H1 (cell line): Measurements from ENCODE around the gene LOC128125822.

Experiments
- CTCF ChIA-PET: fragments of 300-600 bp; sonication (Branson Sonifier 250); formaldehyde crosslinking; loops from one replicate; lab custom pipeline; 2021; ENCODE audit not compliant: partially characterized antibody; lab: Charles Lee
- POLR2A ChIA-PET: fragments of 300-600 bp; sonication (Branson Sonifier 250); formaldehyde crosslinking; loops from one replicate; lab custom pipeline; 2021; ENCODE audit warnings: inconsistent platforms; ENCODE audit not compliant: partially characterized antibody; lab: Charles Lee
- DNase-seq, 2 experiments: peaks; one replicate each; pipeline versions ENCODE4 v3.0.0 to v3.0.0-alpha.2; 2010 to 2022; ENCODE audit warnings: low spot score in 2 of 2, low read depth in 1 of 2, mixed read lengths in 1 of 2
- FAIRE-seq: peaks from 2 replicates; lab custom pipeline; 2011; peaks lifted over from hg19 to GRCh38; lab: Jason Lieb, UNC
- H2AFZ ChIP-seq: 2 replicates; pipeline ENCODE4 v1.8.1; 2012; ENCODE audit warnings: low read length, inconsistent platforms
- H2AK5ac ChIP-seq: 2 replicates; pipeline ENCODE4 v1.6.1; 2013; ENCODE audit warnings: low read depth, low read length
- H2BK120ac ChIP-seq: replicated peaks from 2 replicates; pipeline ENCODE3; 2013; ENCODE audit warnings: low read depth, low read length, inconsistent platforms
- H2BK12ac ChIP-seq: 2 replicates; pipeline ENCODE4 v1.6.1; 2013; ENCODE audit warnings: low read depth, low read length
- H2BK15ac ChIP-seq: 2 replicates; pipeline ENCODE4 v1.6.1; 2013; ENCODE audit warnings: low read length
- H2BK20ac ChIP-seq: 2 replicates; pipeline ENCODE4 v1.6.1; 2013; ENCODE audit warnings: low read length
- H2BK5ac ChIP-seq: 2 replicates; pipeline ENCODE4 v1.6.1; 2013; ENCODE audit warnings: low read depth, low read length
- H3K14ac ChIP-seq: 2 replicates; pipeline ENCODE4 v1.6.1; 2013; ENCODE audit warnings: inconsistent platforms; ENCODE audit not compliant: insufficient read length
- H3K18ac ChIP-seq: 2 replicates; pipeline ENCODE4 v1.6.1; 2013; ENCODE audit warnings: low read length; ENCODE audit errors: extremely low read depth
- H3K23ac ChIP-seq: 2 replicates; pipeline ENCODE4 v1.6.1; 2013; ENCODE audit warnings: inconsistent platforms; ENCODE audit not compliant: insufficient read length
- H3K23me2 ChIP-seq: 2 replicates; pipeline ENCODE4 v1.6.1; 2013; ENCODE audit warnings: low read depth, low read length
- H3K27ac ChIP-seq: 2 replicates; pipeline ENCODE4 v1.6.1; 2011; ENCODE audit warnings: low read depth, low read length, inconsistent platforms
- H3K27me3 ChIP-seq, 4 experiments: replicated peaks in 1 of 4; 1 replicate in 1 of 4; 2 replicates in 3 of 4; pipeline versions ENCODE4 v1.6.1 to v1.8.1; 2011 to 2013; ENCODE audit warnings: low read length in 3 of 4, mild to moderate bottlenecking in 3 of 4, inconsistent platforms in 2 of 4, mixed read lengths in 2 of 4, moderate library complexity in 1 of 4; ENCODE audit not compliant: control insufficient read depth in 3 of 4, insufficient read depth in 3 of 4; ENCODE audit errors: extremely low read depth in 1 of 4
- H3K36me3 ChIP-seq, 4 experiments: 2 replicates each; pipeline versions ENCODE4 v1.6.1 to v1.8.1; 2011 to 2013; ENCODE audit warnings: mild to moderate bottlenecking in 4 of 4, low read length in 3 of 4, moderate library complexity in 2 of 4, control low read depth in 1 of 4, inconsistent platforms in 1 of 4; ENCODE audit not compliant: insufficient read depth in 4 of 4, control insufficient read depth in 2 of 4
- H3K4ac ChIP-seq: replicated peaks from 2 replicates; pipeline ENCODE3; 2013; ENCODE audit warnings: low read length, low read depth, mixed read lengths, inconsistent platforms; ENCODE audit not compliant: insufficient read length
- H3K4me1 ChIP-seq, 4 experiments: replicated peaks in 1 of 4; 1 replicate in 1 of 4; 2 replicates in 3 of 4; pipeline versions ENCODE4 v1.6.1 to v1.8.1; 2011 to 2013; ENCODE audit warnings: low read length in 3 of 4, inconsistent platforms in 2 of 4, mixed read lengths in 1 of 4; ENCODE audit not compliant: insufficient read depth in 4 of 4, control insufficient read depth in 3 of 4
- H3K4me2 ChIP-seq, 2 experiments: 2 replicates each; pipeline versions ENCODE4 v1.6.1 to v1.8.1; 2011 to 2013; ENCODE audit warnings: low read depth in 2 of 2, low read length in 2 of 2, control low read depth in 1 of 2, inconsistent platforms in 1 of 2, mild to moderate bottlenecking in 1 of 2; ENCODE audit not compliant: insufficient read depth in 1 of 2
- H3K4me3 ChIP-seq, 4 experiments: fragments of 200-600, 300-600 bp in 1 of 4; sonication (generic), shearing (Covaris generic), sonication (Bioruptor Twin) in 1 of 4; 2 replicates each; pipeline versions ENCODE4 v1.5.1 to v1.8.1; 2011 to 2016; ENCODE audit warnings: low read length in 4 of 4, low read depth in 3 of 4, control low read depth in 2 of 4, inconsistent platforms in 2 of 4, mild to moderate bottlenecking in 2 of 4, mixed read lengths in 1 of 4, moderate library complexity in 1 of 4; ENCODE audit not compliant: insufficient read depth in 2 of 4; ENCODE audit errors: extremely low read depth in 1 of 4
- H3K56ac ChIP-seq: replicated peaks from 2 replicates; pipeline ENCODE3; 2013; ENCODE audit warnings: low read depth, mild to moderate bottlenecking, mixed read lengths, low read length, inconsistent platforms; ENCODE audit not compliant: insufficient read length
- H3K79me1 ChIP-seq: 2 replicates; pipeline ENCODE4 v1.6.1; 2013; ENCODE audit warnings: low read depth, low read length, control low read depth
- H3K79me2 ChIP-seq, 2 experiments: 2 replicates each; pipeline versions ENCODE4 v1.6.1 to v1.8.1; 2012 to 2013; ENCODE audit warnings: low read length in 2 of 2, mild to moderate bottlenecking in 2 of 2, inconsistent platforms in 1 of 2; ENCODE audit not compliant: insufficient read depth in 2 of 2, control insufficient read depth in 1 of 2
- H3K9ac ChIP-seq, 4 experiments: replicated peaks in 1 of 4; 1 replicate in 1 of 4; 2 replicates in 3 of 4; pipeline versions ENCODE4 v1.6.1 to v1.8.1; 2011 to 2013; ENCODE audit warnings: low read depth in 3 of 4, low read length in 3 of 4, control low read depth in 2 of 4, mild to moderate bottlenecking in 2 of 4, moderate library complexity in 2 of 4, inconsistent platforms in 1 of 4; ENCODE audit errors: extremely low read depth in 1 of 4
- H3K9me3 ChIP-seq, 2 experiments: 2 replicates each; pipeline versions ENCODE4 v1.6.1 to v1.8.1; 2012 to 2013; ENCODE audit warnings: mild to moderate bottlenecking in 2 of 2, moderate library complexity in 2 of 2, control low read depth in 1 of 2, inconsistent platforms in 1 of 2, low read depth in 1 of 2, low read length in 1 of 2, mixed read lengths in 1 of 2; ENCODE audit not compliant: insufficient read depth in 2 of 2
- H4K20me1 ChIP-seq, 2 experiments: replicated peaks in 1 of 2; 2 replicates each; pipeline versions ENCODE3 to v1.8.1; 2011 to 2013; ENCODE audit warnings: inconsistent platforms in 2 of 2, low read length in 2 of 2, mild to moderate bottlenecking in 1 of 2; ENCODE audit not compliant: insufficient read depth in 2 of 2, control insufficient read depth in 1 of 2
- H4K5ac ChIP-seq: 2 replicates; pipeline ENCODE4 v1.6.1; 2013; ENCODE audit warnings: low read length, low read depth, mixed read lengths, inconsistent platforms; ENCODE audit not compliant: insufficient read length
- H4K8ac ChIP-seq: 2 replicates; pipeline ENCODE4 v1.8.0; 2013; ENCODE audit warnings: mild to moderate bottlenecking, moderate library complexity, low read length, inconsistent platforms; ENCODE audit not compliant: insufficient read depth; ENCODE audit errors: extremely low read depth
- H4K91ac ChIP-seq: replicated peaks from 2 replicates; pipeline ENCODE3; 2013; ENCODE audit warnings: low read length, mixed read lengths, inconsistent platforms; ENCODE audit not compliant: insufficient read length
- KDM4A ChIP-seq: IDR thresholded peaks from one replicate; pipeline ENCODE4 v1.7.1; 2012; ENCODE audit warnings: low read depth, mild to moderate bottlenecking, moderate library complexity, low read length, inconsistent platforms; ENCODE audit not compliant: severe bottlenecking
- RXRA ChIP-seq: IDR thresholded peaks from 2 replicates; pipeline ENCODE4 v1.6.1; 2011; ENCODE audit warnings: low read depth, mild to moderate bottlenecking, low read length, moderate library complexity; ENCODE audit not compliant: insufficient read depth
- SAP30 ChIP-seq: fragments of 300-600 bp; sonication (generic); IDR thresholded peaks from 2 replicates; pipeline ENCODE4 v1.7.1; 2012; ENCODE audit warnings: low read length, moderate library complexity, mild to moderate bottlenecking, inconsistent platforms; ENCODE audit not compliant: insufficient read depth, insufficient replicate concordance
- WGBS, 2 experiments: shearing (Covaris generic) in 1 of 2; methylation state at CpG; one replicate each; pipeline versions ENCODE4 v1.1.6 to v1.1.7; 2013 to 2015; ENCODE audit warnings: low lambda C conversion rate in 2 of 2, mixed read lengths in 2 of 2, inconsistent platforms in 1 of 2, low coverage in 1 of 2, missing lambda C conversion rate in 1 of 2; ENCODE audit not compliant: insufficient replicate concordance in 2 of 2, insufficient coverage in 1 of 2, insufficient read length in 1 of 2; ENCODE audit errors: extremely low coverage in 1 of 2, missing lambda C conversion rate in 1 of 2; 5-methylcytosine and 5-hydroxymethylcytosine counted together

LOC128125822 gene

DNA sequence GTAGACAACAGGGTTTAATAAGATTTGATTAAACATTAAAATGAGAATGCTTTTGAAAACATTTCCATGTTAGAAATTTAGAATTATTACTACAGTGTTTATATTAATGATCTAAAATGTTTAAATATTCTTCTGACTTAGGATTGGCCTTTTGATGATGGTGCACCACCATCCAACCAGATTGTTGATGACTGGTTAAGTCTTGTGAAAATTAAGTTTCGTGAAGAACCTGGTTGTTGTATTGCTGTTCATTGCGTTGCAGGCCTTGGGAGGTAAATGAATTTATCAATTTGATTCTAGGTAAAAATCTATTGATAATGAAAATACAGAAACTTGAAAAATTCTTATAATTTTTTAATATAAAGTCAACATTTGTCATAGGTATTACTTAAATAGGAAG is 6.5 kb downstream of the LOC128125822 start:
- Histone ChIP-seq H2BK15ac (no peak overlapping the region), H2AK5ac (no peak overlapping the region), H4K20me1 (peaks cover 2 to 5% of the 10 kb centered on the region in 2 experiments), H3K18ac (no peak overlapping the region), H3K4me1 (no peaks in the 10 kb centered on the region), H3K23ac (no peak overlapping the region), H4K91ac (no peak overlapping the region), H3K23me2 (no peaks in the 10 kb centered on the region), H2BK12ac (no peak overlapping the region), H2BK120ac (no peak overlapping the region), H3K36me3 (peaks cover 16 to 69% (median 49%) of the 10 kb centered on the region in 4 experiments; a peak in 7 of 8 replicates), H3K4ac (no peak overlapping the region), H3K4me3 (no peak overlapping the region), H3K79me2 (peaks cover 12 to 49% of the 10 kb centered on the region in 2 experiments; a peak in 3 of 4 replicates), H2BK20ac (no peak overlapping the region), H3K79me1 (no peaks in the 10 kb centered on the region), H3K9me3 (no peaks in the 10 kb centered on the region), H3K56ac (no peak overlapping the region), H3K4me2 (no peak overlapping the region), H4K5ac (no peak overlapping the region), H3K9ac (no peak overlapping the region), H3K14ac (no peak overlapping the region), H2AFZ (no peak overlapping the region), H4K8ac (no peak overlapping the region; the same call in 1 of the 2 replicates), H3K27ac (no peak overlapping the region), H2BK5ac (no peak overlapping the region), H3K27me3 (no peaks in the 10 kb centered on the region)
- TF ChIP-seq SAP30, result no peak
- TF ChIP-seq KDM4A, result no peak
- TF ChIP-seq RXRA, result no peak
- ChIA-PET CTCF (no interaction called here), POLR2A (interaction anchor here (1.0 kb wide), 1 partner anchor 9 kb away, joined by 3 read pairs; no protein-coding TSS in a partner anchor)
- DNase-seq, result no peak
- 88% methylated on average over 2 of the region's 2 CpGs; no CpG with 5 or more reads in 1 of the 2 experiments for WGBS, 2 experiments
- FAIRE-seq, result no peak
